Mucosa of stomach (tissue), 1 donor: ENCODE data around the gene ANKRD1.

Experiments used
- H3K27me3 ChIP-seq: one replicate; pipeline ENCODE4 v1.7.0; 2013; ENCODE audit warnings: mild to moderate bottlenecking, low read length; ENCODE audit not compliant: control insufficient read depth, insufficient read depth
- H3K36me3 ChIP-seq: one replicate; pipeline ENCODE4 v1.7.0; 2013; ENCODE audit warnings: low read length; ENCODE audit not compliant: control insufficient read depth, insufficient read depth
- H3K4me1 ChIP-seq: one replicate; pipeline ENCODE4 v1.7.0; 2013; ENCODE audit warnings: mild to moderate bottlenecking, low read length; ENCODE audit not compliant: control insufficient read depth, insufficient read depth
- H3K4me3 ChIP-seq: one replicate; pipeline ENCODE4 v1.7.0; 2013; ENCODE audit warnings: low read length
- H3K9ac ChIP-seq: one replicate; pipeline ENCODE4 v1.7.0; 2013; ENCODE audit warnings: mild to moderate bottlenecking, low read length, moderate library complexity
- H3K9me3 ChIP-seq: one replicate; pipeline ENCODE4 v1.7.0; 2013; ENCODE audit warnings: mild to moderate bottlenecking, low read length, moderate library complexity; ENCODE audit not compliant: control insufficient read depth
- donor health status: Pancreatic carcinoma.

The ANKRD1 gene

DNA sequence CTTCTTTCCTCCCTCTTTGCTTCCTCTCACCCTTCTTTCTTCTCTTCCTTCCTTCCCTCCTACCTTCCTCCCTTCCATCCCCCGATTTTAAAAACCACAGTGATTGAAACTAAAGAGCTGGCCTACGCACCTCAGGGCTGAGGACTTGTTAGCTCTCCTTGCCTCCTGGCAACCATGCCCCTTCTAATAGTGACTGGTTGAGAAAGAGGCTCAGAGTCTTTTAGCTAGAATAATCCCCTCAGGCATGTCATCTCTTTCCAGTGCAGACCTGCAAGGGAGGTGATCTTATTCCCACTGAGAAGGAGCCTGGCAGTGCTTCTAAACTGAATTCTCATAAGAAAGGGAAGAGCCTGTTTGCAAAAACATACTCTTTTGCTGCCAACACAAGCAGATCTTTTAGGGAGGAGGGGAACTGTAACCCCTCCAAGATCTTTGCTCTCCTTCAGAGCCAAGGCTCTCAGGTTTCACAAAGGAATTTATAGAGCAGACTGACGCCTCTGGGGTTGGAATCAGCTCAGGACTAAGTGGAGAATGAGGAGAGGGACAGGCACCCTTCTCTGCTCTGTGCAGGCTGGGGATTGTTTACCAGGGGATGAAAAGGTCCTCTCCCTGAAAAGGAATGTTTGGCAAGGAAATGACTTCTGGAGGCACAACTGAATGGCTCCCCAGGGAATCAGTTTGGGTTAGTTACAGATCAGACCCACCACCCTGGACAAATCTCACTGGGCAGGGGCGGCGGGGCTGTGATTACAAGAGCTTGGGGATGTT lies 9.4 kb upstream of the ANKRD1 start:
- H3K9ac ChIP-seq: no peak overlapping the region
- H3K36me3 ChIP-seq: no peaks in the 10 kb centered on the region
- H3K4me3 ChIP-seq: no peak overlapping the region
- H3K9me3 ChIP-seq: no peaks in the 10 kb centered on the region
- no peaks in the 10 kb centered on the region for H3K4me1 ChIP-seq
- peaks cover 2% of the 10 kb centered on the region for H3K27me3 ChIP-seq

DNA sequence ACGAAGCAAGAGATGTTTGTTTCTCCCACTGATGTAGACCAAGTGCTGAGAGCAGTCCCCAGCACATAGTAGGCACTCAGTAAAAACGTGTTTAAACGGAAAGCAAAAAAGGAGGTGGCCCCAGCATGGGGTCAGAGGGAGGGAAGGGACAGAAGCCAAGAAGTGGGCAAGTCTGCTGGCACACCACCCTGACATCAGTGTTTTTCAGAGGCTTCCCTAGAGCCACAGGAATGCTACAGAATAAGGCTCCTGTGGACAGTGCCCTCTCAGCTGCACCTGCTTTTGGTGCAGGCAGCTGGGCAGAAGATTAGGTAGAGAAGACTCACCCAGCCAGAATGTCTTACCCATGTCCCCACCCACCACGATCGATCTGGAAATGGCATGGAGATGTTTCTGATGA lies 8.3 kb upstream of the ANKRD1 start:
- Histone ChIP-seq H3K36me3 (no peaks in the 10 kb centered on the region), H3K9ac (no peak overlapping the region), H3K9me3 (no peaks in the 10 kb centered on the region), H3K4me3 (no peak overlapping the region), H3K27me3 (peaks cover 5% of the 10 kb centered on the region), H3K4me1 (no peaks in the 10 kb centered on the region)

GRCh38 chr10:90927293-90927692 lies 6.4 kb upstream of the ANKRD1 start:
- H3K9ac ChIP-seq: no peak overlapping the region
- H3K27me3 ChIP-seq: peaks cover 5% of the 10 kb centered on the region
- H3K36me3 ChIP-seq: no peaks in the 10 kb centered on the region
- no peak overlapping the region for H3K4me3 ChIP-seq
- no peaks in the 10 kb centered on the region for H3K4me1 ChIP-seq
- H3K9me3 ChIP-seq: no peaks in the 10 kb centered on the region

- H3K4me1 ChIP-seq: no peaks in the 10 kb centered on the region
- H3K9me3 ChIP-seq: no peaks in the 10 kb centered on the region
- no peak overlapping the region for H3K4me3 ChIP-seq
- H3K36me3 ChIP-seq: no peaks in the 10 kb centered on the region
- H3K9ac ChIP-seq: no peak overlapping the region
- peaks cover 3% of the 10 kb centered on the region for H3K27me3 ChIP-seq
Observed at GRCh38 chr10:90925079-90926029, 4.5 kb upstream of the ANKRD1 start.

GRCh38 chr10:90924552-90924951 lies 3.7 kb upstream of the ANKRD1 start:
- Histone ChIP-seq H3K27me3 (peaks cover 3% of the 10 kb centered on the region), H3K9me3 (no peaks in the 10 kb centered on the region), H3K4me1 (no peaks in the 10 kb centered on the region), H3K9ac (no peak overlapping the region), H3K4me3 (no peak overlapping the region), H3K36me3 (no peaks in the 10 kb centered on the region)

- Histone ChIP-seq H3K4me3 (no peak overlapping the region), H3K9ac (no peak overlapping the region), H3K4me1 (no peaks in the 10 kb centered on the region), H3K27me3 (peaks cover 3% of the 10 kb centered on the region), H3K36me3 (no peaks in the 10 kb centered on the region), H3K9me3 (no peaks in the 10 kb centered on the region)
Observed at GRCh38 chr10:90923111-90923731, 2.3 kb upstream of the ANKRD1 start.

GRCh38 chr10:90921906-90922305 lies 1.0 kb upstream of the ANKRD1 start:
- peaks cover 3% of the 10 kb centered on the region for H3K27me3 ChIP-seq
- no peak overlapping the region for H3K4me3 ChIP-seq
- no peaks in the 10 kb centered on the region for H3K36me3 ChIP-seq
- H3K9me3 ChIP-seq: no peaks in the 10 kb centered on the region
- H3K9ac ChIP-seq: no peak overlapping the region
- no peaks in the 10 kb centered on the region for H3K4me1 ChIP-seq

- no peaks in the 10 kb centered on the region for H3K36me3 ChIP-seq
- H3K9me3 ChIP-seq: no peaks in the 10 kb centered on the region
- H3K4me1 ChIP-seq: no peaks in the 10 kb centered on the region
- H3K4me3 ChIP-seq: no peak overlapping the region
- H3K27me3 ChIP-seq: peaks cover 2% of the 10 kb centered on the region
- no peak overlapping the region for H3K9ac ChIP-seq
Observed at GRCh38 chr10:90919683-90920574, 958 bp downstream of the ANKRD1 start.

DNA sequence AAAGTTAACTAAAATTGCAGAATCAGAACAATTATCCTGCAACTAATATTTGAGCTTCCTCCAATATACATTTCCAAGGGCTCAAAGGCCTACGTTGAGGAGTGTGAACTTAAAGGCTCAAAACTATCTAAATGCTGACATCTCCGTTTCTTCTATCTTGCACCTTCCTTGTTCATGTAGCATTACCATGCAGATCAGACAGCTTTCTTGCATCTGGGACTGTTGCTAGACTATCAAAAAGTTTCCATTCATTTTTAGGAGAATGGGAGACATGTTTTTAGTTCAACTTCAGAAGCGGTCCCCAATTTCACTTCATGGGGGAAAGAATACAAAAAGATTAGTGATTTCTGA lies 2.9 kb downstream of the ANKRD1 start:
- Histone ChIP-seq H3K9ac (no peak overlapping the region), H3K36me3 (no peaks in the 10 kb centered on the region), H3K4me1 (no peaks in the 10 kb centered on the region), H3K4me3 (no peak overlapping the region), H3K9me3 (no peaks in the 10 kb centered on the region), H3K27me3 (no peaks in the 10 kb centered on the region)

- H3K27me3 ChIP-seq: no peaks in the 10 kb centered on the region
- H3K36me3 ChIP-seq: no peaks in the 10 kb centered on the region
- H3K9ac ChIP-seq: no peak overlapping the region
- no peaks in the 10 kb centered on the region for H3K4me1 ChIP-seq
- no peak overlapping the region for H3K4me3 ChIP-seq
- H3K9me3 ChIP-seq: no peaks in the 10 kb centered on the region
Observed at GRCh38 chr10:90917238-90917967, 3.5 kb downstream of the ANKRD1 start.
